ENCODE data around the gene CCDC9B.

GRCh38 chr15:40310993-40311392 lies 29.7 kb downstream of the CCDC9B start:
- TF ChIP-seq CTCF (IDR thresholded peaks at IDR 0.05) (no peak), POLR2A (IDR thresholded peaks at IDR 0.05) (no peak)

All from uterus (tissue), 2 donors.